HepG2 (cell line): Measurements from ENCODE around the gene GIPC2. TPM values are rescaled to one million over a fixed set of nuclear protein-coding genes. Genes with fewer than 3 reads are reported as not detected.

Experiments
- ATAC-seq: fragments of 200-7000 bp; cut with Tn5 transposase; 3 replicates; pipeline ENCODE4 v1.9.1; 2020; ENCODE audit warnings: mild to moderate bottlenecking, moderate library complexity
- BruUV-seq: library from RNA; stranded (reverse); fragments of 400-500 nt; replicated peaks from 2 replicates; lab custom pipeline; 2021; lab: Mats Ljungman, UMichigan
- CTCF ChIA-PET: fragments of 300-600 bp; formaldehyde crosslinking; extraction: SDS; loops from one replicate; lab custom pipeline; 2021; ENCODE audit warnings: low total read pairs, inconsistent platforms, low intra/inter-chr PET ratio; lab: Yijun Ruan, JAX
- POLR2A ChIA-PET: fragments of 350-600 bp; sonication (Branson Sonifier 250); formaldehyde crosslinking; loops from one replicate; lab custom pipeline; 2020; ENCODE audit warnings: antibody characterized with exemption, inconsistent platforms; lab: Yijun Ruan, JAX
- DNase-seq: peaks from one replicate; pipeline ENCODE4 v3.0.0-alpha.2; 2015; ENCODE audit warnings: low spot score
- FAIRE-seq: peaks from 3 replicates; lab custom pipeline; 2011; peaks lifted over from hg19 to GRCh38; lab: Jason Lieb, UNC
- H2AFZ ChIP-seq: one replicate; pipeline ENCODE4 v1.6.1; 2011; ENCODE audit warnings: low read length, inconsistent platforms
- H3K27ac ChIP-seq: fragments of 300-600 bp; 3 replicates; pipeline ENCODE4 v1.8.0; 2011; ENCODE audit warnings: mixed run types, mild to moderate bottlenecking, mixed read lengths, low read length, inconsistent platforms; ENCODE audit not compliant: insufficient read depth; ENCODE audit errors: extremely low read length
- H3K27me3 ChIP-seq, 2 experiments: fragments of 200-600 bp in 1 of 2; 2 replicates in 1 of 2; 3 replicates in 1 of 2; pipeline versions ENCODE4 v1.6.0 to v1.8.0; 2011; ENCODE audit warnings: low read length in 2 of 2, mild to moderate bottlenecking in 2 of 2, moderate library complexity in 2 of 2, inconsistent platforms in 1 of 2; ENCODE audit not compliant: insufficient read depth in 2 of 2, control insufficient read depth in 1 of 2
- H3K36me3 ChIP-seq, 2 experiments: fragments of 200-600 bp in 1 of 2; replicated peaks in 1 of 2; 2 replicates in 1 of 2; 3 replicates in 1 of 2; pipeline versions ENCODE4 v1.5.1 to v1.8.0; 2011; ENCODE audit warnings: low read length in 2 of 2, inconsistent platforms in 1 of 2; ENCODE audit not compliant: insufficient read depth in 2 of 2, control insufficient read depth in 1 of 2
- H3K4me1 ChIP-seq: 2 replicates; pipeline ENCODE4 v1.5.1; 2012; ENCODE audit warnings: low read length, inconsistent platforms; ENCODE audit not compliant: insufficient read depth
- H3K4me2 ChIP-seq: 2 replicates; pipeline ENCODE4 v1.6.0; 2011; ENCODE audit warnings: low read depth, low read length, inconsistent platforms
- H3K4me3 ChIP-seq, 3 experiments: fragments of 200-600 bp in 1 of 3; sonication (generic), shearing (Covaris generic) in 1 of 3; replicated peaks in 1 of 3; 2 replicates each; pipeline ENCODE4 v1.5.1; 2011 to 2016; ENCODE audit warnings: low read length in 3 of 3, inconsistent platforms in 2 of 3, low read depth in 2 of 3, mild to moderate bottlenecking in 2 of 3, control low read depth in 1 of 3, mixed read lengths in 1 of 3; ENCODE audit not compliant: insufficient read depth in 1 of 3
- H3K79me2 ChIP-seq: one replicate; pipeline ENCODE4 v1.6.1; 2011; ENCODE audit warnings: low read length, inconsistent platforms; ENCODE audit not compliant: insufficient read depth
- H3K9ac ChIP-seq: 2 replicates; pipeline ENCODE4 v1.6.0; 2011; ENCODE audit warnings: mild to moderate bottlenecking, low read depth, low read length, inconsistent platforms; ENCODE audit not compliant: insufficient read depth
- H3K9me3 ChIP-seq: 2 replicates; pipeline ENCODE4 v1.5.1; 2012; ENCODE audit warnings: mild to moderate bottlenecking, low read length
- H4K20me1 ChIP-seq: 2 replicates; pipeline ENCODE4 v1.6.0; 2011; ENCODE audit warnings: inconsistent platforms, mild to moderate bottlenecking, low read length, moderate library complexity; ENCODE audit not compliant: insufficient read depth
- HNRNPLL ChIP-seq: fragments of 200-400 bp; formaldehyde crosslinking; IDR thresholded peaks from 2 replicates; pipeline ENCODE4 v1.6.1; 2017; ENCODE audit warnings: mild to moderate bottlenecking, low read depth, low read length; ENCODE audit not compliant: poor library complexity, severe bottlenecking
- RXRA ChIP-seq: sonication (generic); formaldehyde crosslinking; IDR thresholded peaks from 2 replicates; pipeline ENCODE4 v1.5.1; 2020; ENCODE audit warnings: missing genetic modification reagents
- SOX13 ChIP-seq, 3 experiments: fragments of 450-650 bp in 1 of 3; sonication (generic) in 1 of 3; formaldehyde crosslinking in 1 of 3; IDR thresholded peaks in 2 of 3; conservative IDR thresholded peaks in 1 of 3; 2 replicates each; pipeline versions ENCODE4 v1.5.0 to v1.6.1; 2016 to 2020; ENCODE audit warnings: antibody characterized with exemption in 1 of 3, mild to moderate bottlenecking in 1 of 3, missing compliant biosample characterization in 1 of 3, missing genetic modification reagents in 1 of 3, moderate library complexity in 1 of 3
- U2AF1 ChIP-seq: fragments of 200-400 bp; formaldehyde crosslinking; optimal IDR thresholded peaks from 2 replicates; pipeline ENCODE3; 2017; ENCODE audit warnings: mild to moderate bottlenecking, low read depth, low read length
- ZNF275 ChIP-seq: sonication (generic); formaldehyde crosslinking; IDR thresholded peaks from 2 replicates; pipeline ENCODE4 v1.8.0; 2022; ENCODE audit warnings: missing genetic modification reagents, mild to moderate bottlenecking, inconsistent platforms, borderline replicate concordance
- WGBS: methylation state at CpG from one replicate; pipeline ENCODE4 v1.1.6; 2017; ENCODE audit warnings: low lambda C conversion rate; 5-methylcytosine and 5-hydroxymethylcytosine counted together
- in situ Hi-C: cut with HindIII; loops from 2 replicates; pipeline ENCODE4 v1.10.0; 2017; ENCODE audit warnings: low pct_unique_long_range_greater_than_20kb; ENCODE audit not compliant: extremely low pct_ligation_motif_present
- intact Hi-C: fragments of 100-400 bp; cut with micrococcal nuclease; formaldehyde crosslinking; loops from one replicate; pipeline ENCODE4 v1.10.0; 2022; ENCODE audit not compliant: unreplicated experiment
- polyA plus RNA-seq, 8 experiments: library from polyadenylated mRNA; depleted of rRNA in 3 of 8; stranded (reverse) in 7 of 8; unstranded in 1 of 8; fragments of >200 nt; fragmentation: Illumina TruSeq in 4 of 8; extraction: Trizol in 4 of 8; gene quantifications; 2 replicates each; pipeline versions ENCODE4 v1.2.1 to v1.2.3, GENCODE V29; 2011 to 2016; ENCODE audit warnings: low read depth in 4 of 8, missing spikeins in 1 of 8, mixed read lengths in 1 of 8; ENCODE audit not compliant: insufficient read depth in 1 of 8
- total RNA-seq, 5 experiments: library from RNA; depleted of rRNA; stranded (reverse); fragments of >200 nt; fragmentation: Illumina TruSeq; extraction: Trizol; gene quantifications; 2 replicates each; pipeline ENCODE4 v1.2.3, GENCODE V29; 2016; ENCODE audit warnings: low read depth in 1 of 5

Gene GIPC2
- total and polyA plus RNA-seq, 2 of the 13 experiments (the other 11 are each of a cell fraction or from before 2014, with no cell fraction given) = 6.1 to 21.6 TPM

GRCh38 chr1:78073441-78073840 is 27.7 kb downstream of the GIPC2 start:
- Histone ChIP-seq H3K9ac (no peak overlapping the region), H3K9me3 (no peaks in the 10 kb centered on the region), H3K4me1 (peaks cover 11% of the 10 kb centered on the region), H4K20me1 (no peaks in the 10 kb centered on the region), H3K4me3 (no peak overlapping the region), H3K79me2 (peaks cover 16% of the 10 kb centered on the region), H3K36me3 (no peaks in the 10 kb centered on the region), H2AFZ (no peak overlapping the region), H3K27ac (no peak overlapping the region), H3K27me3 (no peaks in the 10 kb centered on the region), H3K4me2 (no peak overlapping the region)
- in situ Hi-C loops = no loop called here
- CTCF ChIA-PET = no interaction called here
- POLR2A ChIA-PET = no interaction called here
- WGBS = 93% methylated on average over 1 of the region's 1 CpG
- DNase-seq = no peak
- no peak for TF ChIP-seq RXRA (CRISPR knock-in tag)
- no peak for TF ChIP-seq ZNF275 (CRISPR knock-in tag)
- TF ChIP-seq HNRNPLL = no peak
- no peak for TF ChIP-seq SOX13 (IDR thresholded peaks at IDR 0.05)
- TF ChIP-seq SOX13 (CRISPR knock-in tag; conservative IDR thresholded peaks at IDR 0.05 in 1 of 2, IDR thresholded peaks at IDR 0.05 in 1 of 2) = no peak
- ATAC-seq = no peak
- intact Hi-C loops = no loop called here
- no TSS peak for BruUV-seq
- FAIRE-seq = no peak

- ChIA-PET POLR2A (no interaction called here), CTCF (no interaction called here)
- ATAC-seq (no peak), DNase-seq (no peak), FAIRE-seq (no peak)
- Histone ChIP-seq H2AFZ (no peak overlapping the region), H3K4me2 (no peak overlapping the region), H3K9ac (no peak overlapping the region), H3K9me3 (no peaks in the 10 kb centered on the region), H3K4me1 (peaks cover 17% of the 10 kb centered on the region), H4K20me1 (no peaks in the 10 kb centered on the region), H3K79me2 (peaks cover 12% of the 10 kb centered on the region), H3K4me3 (no peak overlapping the region), H3K27me3 (no peaks in the 10 kb centered on the region), H3K36me3 (no peaks in the 10 kb centered on the region; a peak in 1 of 5 replicates), H3K27ac (no peak overlapping the region)
- intact Hi-C loops = no loop called here
- no TSS peak for BruUV-seq
- 95% methylated on average over 3 of the region's 3 CpGs for WGBS
- TF ChIP-seq U2AF1 = no peak
- in situ Hi-C loops = no loop called here
Measured at GRCh38 chr1:78075621-78076020, 29.9 kb downstream of the GIPC2 start.
